GM23338 (cell line): Measurements from ENCODE around the gene CACNB1.

Experiments used
- EZH2 ChIP-seq: fragments of 200-600 bp; sonication (generic); IDR thresholded peaks from one replicate; pipeline ENCODE4 v1.8.0; 2017; ENCODE audit warnings: antibody characterized with exemption, mild to moderate bottlenecking, low read depth; ENCODE audit not compliant: unreplicated experiment
- POLR2AphosphoS5 ChIP-seq: IDR thresholded peaks from 2 replicates; pipeline ENCODE4 v1.6.1; 2016; ENCODE audit warnings: antibody characterized with exemption, low read depth
- TF ChIP-seq, protein P1 (sequence below), 2 experiments: fragments of 200-600 bp in 1 of 2; sonication (generic) in 1 of 2; conservative IDR thresholded peaks; 2 replicates each; pipeline versions ENCODE4 v1.5.1 to v1.6.1; 2016 to 2017; ENCODE audit warnings: antibody characterized with exemption in 2 of 2, low read depth in 2 of 2, mild to moderate bottlenecking in 2 of 2, moderate library complexity in 1 of 2
- TF ChIP-seq, protein P2 (sequence below): fragments of 250-450 bp; sonication (Bioruptor Pico); IDR thresholded peaks from 2 replicates; pipeline ENCODE4 v1.5.0; 2020; ENCODE audit warnings: mild to moderate bottlenecking, moderate library complexity

DNA sequence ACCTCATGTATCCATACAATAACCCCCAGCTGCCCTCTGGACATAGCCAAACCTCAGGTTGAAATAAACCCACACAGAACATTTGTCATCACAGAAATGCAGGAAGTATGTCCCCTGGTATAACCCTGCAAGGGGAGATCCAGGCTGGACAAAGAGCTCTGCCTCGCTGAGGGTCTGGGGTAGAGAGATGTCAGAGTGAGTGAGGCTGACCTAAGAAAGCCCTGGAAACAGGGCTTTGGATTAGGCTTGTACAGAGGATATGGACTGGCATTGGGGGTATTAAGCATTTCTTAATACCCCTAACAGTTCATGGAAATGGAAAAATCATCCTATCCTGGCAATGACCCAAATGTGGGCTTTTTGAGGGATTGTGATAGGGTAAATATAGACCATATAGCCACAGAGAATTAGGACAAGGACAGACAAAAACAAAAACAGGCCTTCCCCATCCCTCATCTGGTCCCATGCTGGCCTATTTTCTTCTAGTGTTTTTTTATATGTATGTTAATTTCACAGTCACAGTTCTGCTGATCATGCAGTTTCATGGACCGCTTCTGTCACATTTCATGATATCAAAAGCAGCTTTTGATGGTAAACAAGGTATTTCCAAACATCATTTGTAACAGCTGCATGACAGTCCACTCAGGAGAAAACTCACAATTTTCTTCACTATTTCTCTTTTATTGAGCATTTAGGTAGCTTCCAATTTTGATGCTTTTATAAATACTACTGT is 72.2 kb downstream of the CACNB1 start:
- TF ChIP-seq POLR2AphosphoS5: no peak
- TF ChIP-seq, protein P1, sequence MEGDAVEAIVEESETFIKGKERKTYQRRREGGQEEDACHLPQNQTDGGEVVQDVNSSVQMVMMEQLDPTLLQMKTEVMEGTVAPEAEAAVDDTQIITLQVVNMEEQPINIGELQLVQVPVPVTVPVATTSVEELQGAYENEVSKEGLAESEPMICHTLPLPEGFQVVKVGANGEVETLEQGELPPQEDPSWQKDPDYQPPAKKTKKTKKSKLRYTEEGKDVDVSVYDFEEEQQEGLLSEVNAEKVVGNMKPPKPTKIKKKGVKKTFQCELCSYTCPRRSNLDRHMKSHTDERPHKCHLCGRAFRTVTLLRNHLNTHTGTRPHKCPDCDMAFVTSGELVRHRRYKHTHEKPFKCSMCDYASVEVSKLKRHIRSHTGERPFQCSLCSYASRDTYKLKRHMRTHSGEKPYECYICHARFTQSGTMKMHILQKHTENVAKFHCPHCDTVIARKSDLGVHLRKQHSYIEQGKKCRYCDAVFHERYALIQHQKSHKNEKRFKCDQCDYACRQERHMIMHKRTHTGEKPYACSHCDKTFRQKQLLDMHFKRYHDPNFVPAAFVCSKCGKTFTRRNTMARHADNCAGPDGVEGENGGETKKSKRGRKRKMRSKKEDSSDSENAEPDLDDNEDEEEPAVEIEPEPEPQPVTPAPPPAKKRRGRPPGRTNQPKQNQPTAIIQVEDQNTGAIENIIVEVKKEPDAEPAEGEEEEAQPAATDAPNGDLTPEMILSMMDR (conservative IDR thresholded peaks at IDR 0.05; ENCODE audit: low read depth in 2 of 2): no peak
- no peak for TF ChIP-seq EZH2
- TF ChIP-seq, protein P2, sequence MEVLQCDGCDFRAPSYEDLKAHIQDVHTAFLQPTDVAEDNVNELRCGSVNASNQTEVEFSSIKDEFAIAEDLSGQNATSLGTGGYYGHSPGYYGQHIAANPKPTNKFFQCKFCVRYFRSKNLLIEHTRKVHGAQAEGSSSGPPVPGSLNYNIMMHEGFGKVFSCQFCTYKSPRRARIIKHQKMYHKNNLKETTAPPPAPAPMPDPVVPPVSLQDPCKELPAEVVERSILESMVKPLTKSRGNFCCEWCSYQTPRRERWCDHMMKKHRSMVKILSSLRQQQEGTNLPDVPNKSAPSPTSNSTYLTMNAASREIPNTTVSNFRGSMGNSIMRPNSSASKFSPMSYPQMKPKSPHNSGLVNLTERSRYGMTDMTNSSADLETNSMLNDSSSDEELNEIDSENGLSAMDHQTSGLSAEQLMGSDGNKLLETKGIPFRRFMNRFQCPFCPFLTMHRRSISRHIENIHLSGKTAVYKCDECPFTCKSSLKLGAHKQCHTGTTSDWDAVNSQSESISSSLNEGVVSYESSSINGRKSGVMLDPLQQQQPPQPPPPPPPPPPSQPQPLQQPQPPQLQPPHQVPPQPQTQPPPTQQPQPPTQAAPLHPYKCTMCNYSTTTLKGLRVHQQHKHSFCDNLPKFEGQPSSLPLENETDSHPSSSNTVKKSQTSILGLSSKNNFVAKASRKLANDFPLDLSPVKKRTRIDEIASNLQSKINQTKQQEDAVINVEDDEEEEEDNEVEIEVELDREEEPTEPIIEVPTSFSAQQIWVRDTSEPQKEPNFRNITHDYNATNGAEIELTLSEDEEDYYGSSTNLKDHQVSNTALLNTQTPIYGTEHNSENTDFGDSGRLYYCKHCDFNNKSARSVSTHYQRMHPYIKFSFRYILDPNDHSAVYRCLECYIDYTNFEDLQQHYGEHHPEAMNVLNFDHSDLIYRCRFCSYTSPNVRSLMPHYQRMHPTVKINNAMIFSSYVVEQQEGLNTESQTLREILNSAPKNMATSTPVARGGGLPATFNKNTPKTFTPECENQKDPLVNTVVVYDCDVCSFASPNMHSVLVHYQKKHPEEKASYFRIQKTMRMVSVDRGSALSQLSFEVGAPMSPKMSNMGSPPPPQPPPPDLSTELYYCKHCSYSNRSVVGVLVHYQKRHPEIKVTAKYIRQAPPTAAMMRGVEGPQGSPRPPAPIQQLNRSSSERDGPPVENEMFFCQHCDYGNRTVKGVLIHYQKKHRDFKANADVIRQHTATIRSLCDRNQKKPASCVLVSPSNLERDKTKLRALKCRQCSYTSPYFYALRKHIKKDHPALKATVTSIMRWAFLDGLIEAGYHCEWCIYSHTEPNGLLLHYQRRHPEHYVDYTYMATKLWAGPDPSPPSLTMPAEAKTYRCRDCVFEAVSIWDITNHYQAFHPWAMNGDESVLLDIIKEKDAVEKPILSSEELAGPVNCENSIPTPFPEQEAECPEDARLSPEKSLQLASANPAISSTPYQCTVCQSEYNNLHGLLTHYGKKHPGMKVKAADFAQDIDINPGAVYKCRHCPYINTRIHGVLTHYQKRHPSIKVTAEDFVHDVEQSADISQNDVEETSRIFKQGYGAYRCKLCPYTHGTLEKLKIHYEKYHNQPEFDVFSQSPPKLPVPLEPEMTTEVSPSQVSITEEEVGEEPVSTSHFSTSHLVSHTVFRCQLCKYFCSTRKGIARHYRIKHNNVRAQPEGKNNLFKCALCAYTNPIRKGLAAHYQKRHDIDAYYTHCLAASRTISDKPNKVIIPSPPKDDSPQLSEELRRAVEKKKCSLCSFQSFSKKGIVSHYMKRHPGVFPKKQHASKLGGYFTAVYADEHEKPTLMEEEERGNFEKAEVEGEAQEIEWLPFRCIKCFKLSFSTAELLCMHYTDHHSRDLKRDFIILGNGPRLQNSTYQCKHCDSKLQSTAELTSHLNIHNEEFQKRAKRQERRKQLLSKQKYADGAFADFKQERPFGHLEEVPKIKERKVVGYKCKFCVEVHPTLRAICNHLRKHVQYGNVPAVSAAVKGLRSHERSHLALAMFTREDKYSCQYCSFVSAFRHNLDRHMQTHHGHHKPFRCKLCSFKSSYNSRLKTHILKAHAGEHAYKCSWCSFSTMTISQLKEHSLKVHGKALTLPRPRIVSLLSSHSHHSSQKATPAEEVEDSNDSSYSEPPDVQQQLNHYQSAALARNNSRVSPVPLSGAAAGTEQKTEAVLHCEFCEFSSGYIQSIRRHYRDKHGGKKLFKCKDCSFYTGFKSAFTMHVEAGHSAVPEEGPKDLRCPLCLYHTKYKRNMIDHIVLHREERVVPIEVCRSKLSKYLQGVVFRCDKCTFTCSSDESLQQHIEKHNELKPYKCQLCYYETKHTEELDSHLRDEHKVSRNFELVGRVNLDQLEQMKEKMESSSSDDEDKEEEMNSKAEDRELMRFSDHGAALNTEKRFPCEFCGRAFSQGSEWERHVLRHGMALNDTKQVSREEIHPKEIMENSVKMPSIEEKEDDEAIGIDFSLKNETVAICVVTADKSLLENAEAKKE (CRISPR knock-in tag): no peak
